Measurements from ENCODE around the gene PLEKHA8. TPM values are rescaled to one million over a fixed set of nuclear protein-coding genes. Genes with fewer than 3 reads are reported as not detected.

The PLEKHA8 gene
- total RNA-seq, 4 donors from 2014 or later: 5.7 to 12.4 (median 7.2) TPM

- Histone ChIP-seq H3K4me1 (no peaks in the 10 kb centered on the region), H3K36me3 (peaks cover 9% of the 10 kb centered on the region), H3K9me3 (no peaks in the 10 kb centered on the region), H3K27ac (no peak overlapping the region), H3K4me3 (no peak overlapping the region), H3K27me3 (no peaks in the 10 kb centered on the region)
- 95% methylated on average over 2 of the region's 2 CpGs for WGBS
- TF ChIP-seq POLR2AphosphoS5 (IDR thresholded peaks at IDR 0.05) (no peak), POLR2A (IDR thresholded peaks at IDR 0.05) (no peak), EP300 (IDR thresholded peaks at IDR 0.05) (no peak)
- TF ChIP-seq, protein P1, sequence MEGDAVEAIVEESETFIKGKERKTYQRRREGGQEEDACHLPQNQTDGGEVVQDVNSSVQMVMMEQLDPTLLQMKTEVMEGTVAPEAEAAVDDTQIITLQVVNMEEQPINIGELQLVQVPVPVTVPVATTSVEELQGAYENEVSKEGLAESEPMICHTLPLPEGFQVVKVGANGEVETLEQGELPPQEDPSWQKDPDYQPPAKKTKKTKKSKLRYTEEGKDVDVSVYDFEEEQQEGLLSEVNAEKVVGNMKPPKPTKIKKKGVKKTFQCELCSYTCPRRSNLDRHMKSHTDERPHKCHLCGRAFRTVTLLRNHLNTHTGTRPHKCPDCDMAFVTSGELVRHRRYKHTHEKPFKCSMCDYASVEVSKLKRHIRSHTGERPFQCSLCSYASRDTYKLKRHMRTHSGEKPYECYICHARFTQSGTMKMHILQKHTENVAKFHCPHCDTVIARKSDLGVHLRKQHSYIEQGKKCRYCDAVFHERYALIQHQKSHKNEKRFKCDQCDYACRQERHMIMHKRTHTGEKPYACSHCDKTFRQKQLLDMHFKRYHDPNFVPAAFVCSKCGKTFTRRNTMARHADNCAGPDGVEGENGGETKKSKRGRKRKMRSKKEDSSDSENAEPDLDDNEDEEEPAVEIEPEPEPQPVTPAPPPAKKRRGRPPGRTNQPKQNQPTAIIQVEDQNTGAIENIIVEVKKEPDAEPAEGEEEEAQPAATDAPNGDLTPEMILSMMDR (IDR thresholded peaks at IDR 0.05): no peak
- no peak for DNase-seq (ENCODE audit: low spot score in 2 of 2)
Observed at GRCh38 chr7:30079880-30080279, 51.7 kb downstream of the PLEKHA8 start.

DNA sequence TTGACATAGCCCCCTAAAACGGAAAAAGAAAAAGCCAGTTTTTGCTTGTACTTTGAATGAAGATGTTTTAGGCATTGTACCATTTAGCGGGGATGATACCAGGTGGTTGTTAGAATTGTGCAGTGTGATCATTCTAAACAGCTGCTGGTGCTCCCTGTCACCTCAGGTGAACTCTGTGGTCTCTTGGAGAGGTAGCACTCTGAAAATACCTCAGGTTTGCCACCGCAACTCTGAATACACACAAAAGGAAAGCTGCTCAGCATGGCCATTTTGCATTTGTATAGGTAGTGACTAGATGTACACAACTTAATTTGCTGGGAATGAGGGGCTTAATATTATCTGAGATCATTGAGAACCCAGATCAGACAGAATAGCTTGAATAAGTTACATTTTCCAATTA lies 52.6 kb downstream of the PLEKHA8 start:
- TF ChIP-seq, protein P1 (IDR thresholded peaks at IDR 0.05): no peak
- TF ChIP-seq POLR2A (IDR thresholded peaks at IDR 0.05) (no peak), EP300 (IDR thresholded peaks at IDR 0.05) (no peak), POLR2AphosphoS5 (IDR thresholded peaks at IDR 0.05) (no peak)
- H3K9me3 ChIP-seq: no peaks in the 10 kb centered on the region
- H3K4me3 ChIP-seq: no peak overlapping the region
- no peak overlapping the region for H3K27ac ChIP-seq
- no peaks in the 10 kb centered on the region for H3K27me3 ChIP-seq
- no peaks in the 10 kb centered on the region for H3K4me1 ChIP-seq
- peaks cover 9% of the 10 kb centered on the region for H3K36me3 ChIP-seq
- 97% methylated on average over 3 of the region's 3 CpGs for WGBS
- DNase-seq (ENCODE audit: low spot score in 2 of 2): no peak

GRCh38 chr7:30082686-30083085 lies 54.5 kb downstream of the PLEKHA8 start:
- Histone ChIP-seq H3K4me3 (no peak overlapping the region), H3K4me1 (no peaks in the 10 kb centered on the region), H3K36me3 (peaks cover 9% of the 10 kb centered on the region), H3K9me3 (no peaks in the 10 kb centered on the region), H3K27ac (no peak overlapping the region), H3K27me3 (no peaks in the 10 kb centered on the region)
- TF ChIP-seq EP300 (IDR thresholded peaks at IDR 0.05): no peak
- TF ChIP-seq POLR2A (IDR thresholded peaks at IDR 0.05): no peak
- TF ChIP-seq, protein P1 (IDR thresholded peaks at IDR 0.05): no peak
- no peak for TF ChIP-seq POLR2AphosphoS5 (IDR thresholded peaks at IDR 0.05)
- DNase-seq (ENCODE audit: low spot score in 2 of 2): no peak
- WGBS: 79% methylated on average over 3 of the region's 3 CpGs

DNA sequence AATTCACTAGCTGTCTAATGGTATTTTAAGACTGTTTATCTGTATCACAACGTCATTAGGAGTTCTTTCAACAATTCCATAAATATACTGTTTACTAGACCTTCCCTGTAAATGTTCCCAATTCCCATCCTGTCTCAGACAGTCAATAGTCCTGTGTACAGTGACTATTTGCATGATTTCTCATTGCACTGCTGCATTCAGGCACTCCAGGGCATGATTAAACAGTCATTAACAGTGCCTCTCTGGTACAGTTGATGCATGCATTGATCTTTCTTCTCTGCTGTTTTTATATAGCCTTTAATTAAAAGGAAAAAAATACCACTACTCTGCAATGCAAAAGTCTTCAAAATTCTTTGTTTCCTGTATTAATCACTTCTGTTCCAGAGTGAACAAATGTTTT lies 55.1 kb downstream of the PLEKHA8 start:
- 35% methylated on average over 1 of the region's 1 CpG for WGBS
- H3K27me3 ChIP-seq: no peaks in the 10 kb centered on the region
- TF ChIP-seq POLR2AphosphoS5 (IDR thresholded peaks at IDR 0.05): no peak
- no peak for TF ChIP-seq POLR2A (IDR thresholded peaks at IDR 0.05)
- TF ChIP-seq, protein P1 (IDR thresholded peaks at IDR 0.05): no peak
- TF ChIP-seq EP300 (IDR thresholded peaks at IDR 0.05): no peak
- no peak overlapping the region for H3K4me3 ChIP-seq
- H3K4me1 ChIP-seq: no peaks in the 10 kb centered on the region
- peaks cover 9% of the 10 kb centered on the region for H3K36me3 ChIP-seq
- no peaks in the 10 kb centered on the region for H3K9me3 ChIP-seq
- no peak for DNase-seq (ENCODE audit: low spot score in 2 of 2)
- no peak overlapping the region for H3K27ac ChIP-seq

DNA sequence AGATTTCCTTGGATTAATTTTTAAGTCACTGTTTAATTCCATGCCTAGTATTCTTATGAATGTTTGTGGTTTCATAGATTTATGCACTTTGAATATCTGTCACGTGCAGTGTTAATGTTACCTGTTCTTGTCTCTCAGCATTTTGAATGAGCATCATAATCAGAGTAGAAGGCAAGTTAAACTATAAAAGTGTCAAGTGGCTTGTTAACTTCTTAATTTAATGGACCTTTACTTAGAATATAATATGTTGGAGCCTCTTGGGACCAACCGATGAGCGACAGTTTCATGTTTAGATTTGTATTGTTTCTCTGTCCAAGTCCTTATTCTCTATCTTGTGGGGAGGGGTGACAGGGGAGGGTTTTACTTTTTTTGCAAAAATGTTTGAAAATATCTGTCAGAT lies 56.0 kb downstream of the PLEKHA8 start:
- H3K27me3 ChIP-seq: no peaks in the 10 kb centered on the region
- no peaks in the 10 kb centered on the region for H3K9me3 ChIP-seq
- WGBS: 91% methylated on average over 3 of the region's 3 CpGs
- TF ChIP-seq EP300 (IDR thresholded peaks at IDR 0.05): no peak
- TF ChIP-seq, protein P1 (IDR thresholded peaks at IDR 0.05): no peak
- TF ChIP-seq POLR2A (IDR thresholded peaks at IDR 0.05): no peak
- TF ChIP-seq POLR2AphosphoS5 (IDR thresholded peaks at IDR 0.05): no peak
- no peak overlapping the region for H3K27ac ChIP-seq
- H3K4me3 ChIP-seq: no peak overlapping the region
- no peak for DNase-seq (ENCODE audit: low spot score in 2 of 2)
- H3K4me1 ChIP-seq: no peaks in the 10 kb centered on the region
- peaks cover 3% of the 10 kb centered on the region for H3K36me3 ChIP-seq

All from suprapubic skin (tissue), 4 donors.